ENCODE results near the gene MUC2.

Gene MUC2

GRCh38 chr11:1070594-1071462, 3.8 kb upstream of the MUC2 start:
- no peaks in the 10 kb centered on the region for H3K9me3 ChIP-seq (ENCODE audit: control insufficient read depth, insufficient read depth, low read length)
- H3K36me3 ChIP-seq (ENCODE audit: insufficient read depth, low read length): no peaks in the 10 kb centered on the region
- peaks cover 7% of the 10 kb centered on the region; the same call in 1 of the 2 replicates for H3K4me1 ChIP-seq (ENCODE audit: insufficient read depth, low read length)
- no peak overlapping the region for H3K9ac ChIP-seq (ENCODE audit: low read depth, low read length)

- Histone ChIP-seq H3K9ac (ENCODE audit: low read depth, low read length) (no peak overlapping the region), H3K4me1 (ENCODE audit: insufficient read depth, low read length) (peaks cover 7% of the 10 kb centered on the region; the same call in 1 of the 2 replicates), H3K36me3 (ENCODE audit: insufficient read depth, low read length) (no peaks in the 10 kb centered on the region), H3K9me3 (ENCODE audit: control insufficient read depth, insufficient read depth, low read length) (no peaks in the 10 kb centered on the region)
Measured at GRCh38 chr11:1071571-1072115, 3.0 kb upstream of the MUC2 start.

- Histone ChIP-seq H3K4me1 (ENCODE audit: insufficient read depth, low read length) (peaks cover 7% of the 10 kb centered on the region; the same call in 1 of the 2 replicates), H3K36me3 (ENCODE audit: insufficient read depth, low read length) (no peaks in the 10 kb centered on the region), H3K9ac (ENCODE audit: low read depth, low read length) (no peak overlapping the region), H3K9me3 (ENCODE audit: control insufficient read depth, insufficient read depth, low read length) (no peaks in the 10 kb centered on the region)
Measured at GRCh38 chr11:1072116-1072820, 2.4 kb upstream of the MUC2 start.

GRCh38 chr11:1072821-1073231, 1.8 kb upstream of the MUC2 start:
- no peaks in the 10 kb centered on the region for H3K9me3 ChIP-seq (ENCODE audit: control insufficient read depth, insufficient read depth, low read length)
- no peaks in the 10 kb centered on the region for H3K36me3 ChIP-seq (ENCODE audit: insufficient read depth, low read length)
- H3K9ac ChIP-seq (ENCODE audit: low read depth, low read length): no peak overlapping the region
- H3K4me1 ChIP-seq (ENCODE audit: insufficient read depth, low read length): peaks cover 7% of the 10 kb centered on the region; the same call in 1 of the 2 replicates

GRCh38 chr11:1073261-1073724, 1.4 kb upstream of the MUC2 start:
- Histone ChIP-seq H3K9me3 (ENCODE audit: control insufficient read depth, insufficient read depth, low read length) (no peaks in the 10 kb centered on the region), H3K36me3 (ENCODE audit: insufficient read depth, low read length) (no peaks in the 10 kb centered on the region), H3K9ac (ENCODE audit: low read depth, low read length) (no peak overlapping the region), H3K4me1 (ENCODE audit: insufficient read depth, low read length) (peaks cover 7% of the 10 kb centered on the region; the same call in 1 of the 2 replicates)

GRCh38 chr11:1073851-1074243, 827 bp upstream of the MUC2 start:
- no peaks in the 10 kb centered on the region for H3K9me3 ChIP-seq (ENCODE audit: control insufficient read depth, insufficient read depth, low read length)
- H3K4me1 ChIP-seq (ENCODE audit: insufficient read depth, low read length): peaks cover 7% of the 10 kb centered on the region; the same call in 1 of the 2 replicates
- no peaks in the 10 kb centered on the region for H3K36me3 ChIP-seq (ENCODE audit: insufficient read depth, low read length)
- no peak overlapping the region for H3K9ac ChIP-seq (ENCODE audit: low read depth, low read length)

GRCh38 chr11:1075341-1075911, 752 bp downstream of the MUC2 start:
- H3K4me1 ChIP-seq (ENCODE audit: insufficient read depth, low read length): peaks cover 7% of the 10 kb centered on the region; the same call in 1 of the 2 replicates

GRCh38 chr11:1076061-1076665, 1.5 kb downstream of the MUC2 start:
- H3K36me3 ChIP-seq (ENCODE audit: insufficient read depth, low read length): no peaks in the 10 kb centered on the region
- H3K9ac ChIP-seq (ENCODE audit: low read depth, low read length): no peak overlapping the region
- H3K4me1 ChIP-seq (ENCODE audit: insufficient read depth, low read length): peaks cover 7% of the 10 kb centered on the region; the same call in 1 of the 2 replicates
- H3K9me3 ChIP-seq (ENCODE audit: control insufficient read depth, insufficient read depth, low read length): no peaks in the 10 kb centered on the region

More at GRCh38 chr11:1075341-1075911, 752 bp downstream of the MUC2 start:
- Histone ChIP-seq H3K36me3 (ENCODE audit: insufficient read depth, low read length) (no peaks in the 10 kb centered on the region), H3K9ac (ENCODE audit: low read depth, low read length) (no peak overlapping the region), H3K9me3 (ENCODE audit: control insufficient read depth, insufficient read depth, low read length) (no peaks in the 10 kb centered on the region)

- H3K9me3 ChIP-seq (ENCODE audit: control insufficient read depth, insufficient read depth, low read length): no peaks in the 10 kb centered on the region
- peaks cover 7% of the 10 kb centered on the region; the same call in 1 of the 2 replicates for H3K4me1 ChIP-seq (ENCODE audit: insufficient read depth, low read length)
- H3K36me3 ChIP-seq (ENCODE audit: insufficient read depth, low read length): no peaks in the 10 kb centered on the region
- H3K9ac ChIP-seq (ENCODE audit: low read depth, low read length): no peak overlapping the region
Measured at GRCh38 chr11:1077033-1077416, 2.4 kb downstream of the MUC2 start.

GRCh38 chr11:1077417-1078119, 2.9 kb downstream of the MUC2 start:
- Histone ChIP-seq H3K9ac (ENCODE audit: low read depth, low read length) (no peak overlapping the region), H3K4me1 (ENCODE audit: insufficient read depth, low read length) (peaks cover 7% of the 10 kb centered on the region; the same call in 1 of the 2 replicates), H3K9me3 (ENCODE audit: control insufficient read depth, insufficient read depth, low read length) (no peaks in the 10 kb centered on the region), H3K36me3 (ENCODE audit: insufficient read depth, low read length) (no peaks in the 10 kb centered on the region)

- H3K36me3 ChIP-seq (ENCODE audit: insufficient read depth, low read length): no peaks in the 10 kb centered on the region
- no peak overlapping the region for H3K9ac ChIP-seq (ENCODE audit: low read depth, low read length)
- H3K4me1 ChIP-seq (ENCODE audit: insufficient read depth, low read length): peaks cover 7% of the 10 kb centered on the region; the same call in 1 of the 2 replicates
- H3K9me3 ChIP-seq (ENCODE audit: control insufficient read depth, insufficient read depth, low read length): no peaks in the 10 kb centered on the region
Measured at GRCh38 chr11:1078191-1078601, 3.5 kb downstream of the MUC2 start.

GRCh38 chr11:1081601-1082311, 7.1 kb downstream of the MUC2 start:
- Histone ChIP-seq H3K9ac (ENCODE audit: low read depth, low read length) (no peak overlapping the region), H3K4me1 (ENCODE audit: insufficient read depth, low read length) (no peaks in the 10 kb centered on the region)

GRCh38 chr11:1082346-1082727, 7.7 kb downstream of the MUC2 start:
- Histone ChIP-seq H3K36me3 (ENCODE audit: insufficient read depth, low read length) (no peaks in the 10 kb centered on the region), H3K9ac (ENCODE audit: low read depth, low read length) (no peak overlapping the region), H3K4me1 (ENCODE audit: insufficient read depth, low read length) (no peaks in the 10 kb centered on the region), H3K9me3 (ENCODE audit: control insufficient read depth, insufficient read depth, low read length) (no peaks in the 10 kb centered on the region)

More at GRCh38 chr11:1081601-1082311, 7.1 kb downstream of the MUC2 start:
- Histone ChIP-seq H3K36me3 (ENCODE audit: insufficient read depth, low read length) (no peaks in the 10 kb centered on the region), H3K9me3 (ENCODE audit: control insufficient read depth, insufficient read depth, low read length) (no peaks in the 10 kb centered on the region)

Measured in ES-I3 (cell line).